ENCODE results near the gene KDF1. TPM values are rescaled to one million over a fixed set of nuclear protein-coding genes. Genes with fewer than 3 reads are reported as not detected.

The KDF1 gene
- total RNA-seq, 1 donor from 2014 or later, result 1.2 TPM

DNA sequence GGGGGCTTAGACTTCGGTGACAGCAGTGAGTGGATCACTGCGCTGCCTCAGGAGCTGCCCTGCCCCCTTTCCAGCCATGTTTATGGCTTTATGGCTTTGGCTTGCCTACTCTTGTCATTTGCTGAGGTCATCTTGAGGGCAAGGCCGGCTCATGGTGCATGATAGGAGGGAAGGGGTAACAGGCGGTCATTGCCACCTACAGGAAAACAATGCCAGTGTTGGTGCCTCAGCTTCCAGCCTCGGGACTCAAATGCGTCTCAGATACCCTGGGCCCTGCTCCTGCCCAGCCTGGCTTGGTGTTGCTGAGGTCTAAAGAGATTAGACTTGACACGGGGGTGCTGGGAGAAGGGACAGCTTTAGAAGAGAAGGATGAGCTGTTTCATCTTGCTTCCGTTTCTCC is 14.5 kb downstream of the KDF1 start:
- DNase-seq, result no peak
- Mint-ChIP-seq H3K9me3 (ENCODE audit: unreplicated experiment) (peaks cover 2% of the 10 kb centered on the region), H3K4me1 (ENCODE audit: low read depth, unreplicated experiment) (peaks cover 4% of the 10 kb centered on the region), H3K27me3 (ENCODE audit: unreplicated experiment) (no peaks in the 10 kb centered on the region), H3K36me3 (ENCODE audit: unreplicated experiment) (peaks cover 2% of the 10 kb centered on the region), H3K27ac (ENCODE audit: unreplicated experiment) (no peak overlapping the region), H3K4me3 (ENCODE audit: unreplicated experiment) (no peak overlapping the region)
- TF ChIP-seq, protein P1, sequence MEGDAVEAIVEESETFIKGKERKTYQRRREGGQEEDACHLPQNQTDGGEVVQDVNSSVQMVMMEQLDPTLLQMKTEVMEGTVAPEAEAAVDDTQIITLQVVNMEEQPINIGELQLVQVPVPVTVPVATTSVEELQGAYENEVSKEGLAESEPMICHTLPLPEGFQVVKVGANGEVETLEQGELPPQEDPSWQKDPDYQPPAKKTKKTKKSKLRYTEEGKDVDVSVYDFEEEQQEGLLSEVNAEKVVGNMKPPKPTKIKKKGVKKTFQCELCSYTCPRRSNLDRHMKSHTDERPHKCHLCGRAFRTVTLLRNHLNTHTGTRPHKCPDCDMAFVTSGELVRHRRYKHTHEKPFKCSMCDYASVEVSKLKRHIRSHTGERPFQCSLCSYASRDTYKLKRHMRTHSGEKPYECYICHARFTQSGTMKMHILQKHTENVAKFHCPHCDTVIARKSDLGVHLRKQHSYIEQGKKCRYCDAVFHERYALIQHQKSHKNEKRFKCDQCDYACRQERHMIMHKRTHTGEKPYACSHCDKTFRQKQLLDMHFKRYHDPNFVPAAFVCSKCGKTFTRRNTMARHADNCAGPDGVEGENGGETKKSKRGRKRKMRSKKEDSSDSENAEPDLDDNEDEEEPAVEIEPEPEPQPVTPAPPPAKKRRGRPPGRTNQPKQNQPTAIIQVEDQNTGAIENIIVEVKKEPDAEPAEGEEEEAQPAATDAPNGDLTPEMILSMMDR (IDR thresholded peaks at IDR 0.05; ENCODE audit: partially characterized antibody, unreplicated experiment), result no peak

- Mint-ChIP-seq H3K27me3 (ENCODE audit: unreplicated experiment) (no peaks in the 10 kb centered on the region), H3K27ac (ENCODE audit: unreplicated experiment) (no peak overlapping the region), H3K4me3 (ENCODE audit: unreplicated experiment) (no peak overlapping the region), H3K4me1 (ENCODE audit: low read depth, unreplicated experiment) (peaks cover 2% of the 10 kb centered on the region), H3K9me3 (ENCODE audit: unreplicated experiment) (peaks cover 2% of the 10 kb centered on the region), H3K36me3 (ENCODE audit: unreplicated experiment) (no peaks in the 10 kb centered on the region)
- DNase-seq, result no peak
- TF ChIP-seq, protein P1 (IDR thresholded peaks at IDR 0.05; ENCODE audit: partially characterized antibody, unreplicated experiment), result no peak
Measured at GRCh38 chr1:26945138-26945537, 15.1 kb downstream of the KDF1 start.

GRCh38 chr1:26942656-26943055 is 17.6 kb downstream of the KDF1 start:
- H3K27ac Mint-ChIP-seq (ENCODE audit: unreplicated experiment), result no peak overlapping the region

DNA sequence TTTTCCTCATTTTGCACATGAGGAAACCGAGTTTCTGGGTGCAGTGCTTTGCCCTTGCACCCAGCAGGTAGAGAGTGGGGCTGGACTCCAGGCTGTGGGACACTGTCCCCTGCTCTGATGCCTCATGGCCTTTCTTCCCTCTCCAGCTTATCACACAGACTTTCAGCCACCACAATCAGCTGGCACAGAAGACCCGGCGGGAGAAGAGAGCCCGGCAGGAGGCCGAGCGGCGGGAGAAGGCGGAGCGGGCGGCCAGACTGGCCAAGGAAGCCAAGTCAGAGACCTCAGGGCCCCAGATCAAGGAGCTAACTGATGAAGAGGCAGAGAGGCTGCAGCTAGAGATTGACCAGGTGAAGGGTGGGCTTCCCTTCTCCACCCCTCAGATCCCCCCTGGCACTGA is 19.0 kb downstream of the KDF1 start:
- Mint-ChIP-seq H3K9me3 (ENCODE audit: unreplicated experiment) (no peaks in the 10 kb centered on the region), H3K36me3 (ENCODE audit: unreplicated experiment) (no peaks in the 10 kb centered on the region), H3K27me3 (ENCODE audit: unreplicated experiment) (no peaks in the 10 kb centered on the region), H3K4me3 (ENCODE audit: unreplicated experiment) (no peak overlapping the region), H3K4me1 (ENCODE audit: low read depth, unreplicated experiment) (peaks cover 3% of the 10 kb centered on the region), H3K27ac (ENCODE audit: unreplicated experiment) (no peak overlapping the region)
- TF ChIP-seq, protein P1 (IDR thresholded peaks at IDR 0.05; ENCODE audit: partially characterized antibody, unreplicated experiment), result no peak
- DNase-seq, result no peak

More at GRCh38 chr1:26942656-26943055, 17.6 kb downstream of the KDF1 start:
- no peaks in the 10 kb centered on the region for H3K36me3 Mint-ChIP-seq (ENCODE audit: unreplicated experiment)
- no peaks in the 10 kb centered on the region for H3K9me3 Mint-ChIP-seq (ENCODE audit: unreplicated experiment)
- no peaks in the 10 kb centered on the region for H3K27me3 Mint-ChIP-seq (ENCODE audit: unreplicated experiment)
- no peak overlapping the region for H3K4me3 Mint-ChIP-seq (ENCODE audit: unreplicated experiment)
- DNase-seq, result no peak
- TF ChIP-seq, protein P1 (IDR thresholded peaks at IDR 0.05; ENCODE audit: partially characterized antibody, unreplicated experiment), result no peak
- H3K4me1 Mint-ChIP-seq (ENCODE audit: low read depth, unreplicated experiment), result peaks cover 3% of the 10 kb centered on the region

- H3K9me3 Mint-ChIP-seq (ENCODE audit: unreplicated experiment), result no peaks in the 10 kb centered on the region
- H3K4me3 Mint-ChIP-seq (ENCODE audit: unreplicated experiment), result no peak overlapping the region
- TF ChIP-seq, protein P1 (IDR thresholded peaks at IDR 0.05; ENCODE audit: partially characterized antibody, unreplicated experiment), result no peak
- no peaks in the 10 kb centered on the region for H3K36me3 Mint-ChIP-seq (ENCODE audit: unreplicated experiment)
- H3K27ac Mint-ChIP-seq (ENCODE audit: unreplicated experiment), result no peak overlapping the region
- peaks cover 3% of the 10 kb centered on the region for H3K4me1 Mint-ChIP-seq (ENCODE audit: low read depth, unreplicated experiment)
- DNase-seq, result no peak
- H3K27me3 Mint-ChIP-seq (ENCODE audit: unreplicated experiment), result no peaks in the 10 kb centered on the region
Measured at GRCh38 chr1:26938659-26939025, 21.6 kb downstream of the KDF1 start.
